ENCODE results near the gene CLEC7A. TPM values are rescaled to one million over a fixed set of nuclear protein-coding genes. Genes with fewer than 3 reads are reported as not detected.

CLEC7A gene
- total RNA-seq, 1 donor from 2014 or later, result not detected

- Mint-ChIP-seq H3K27me3 (ENCODE audit: unreplicated experiment) (no peaks in the 10 kb centered on the region), H3K36me3 (ENCODE audit: low read depth, unreplicated experiment) (no peaks in the 10 kb centered on the region), H3K9me3 (ENCODE audit: unreplicated experiment) (no peaks in the 10 kb centered on the region), H3K4me1 (ENCODE audit: unreplicated experiment) (no peaks in the 10 kb centered on the region), H3K4me3 (ENCODE audit: unreplicated experiment) (no peak overlapping the region), H3K27ac (ENCODE audit: unreplicated experiment) (no peak overlapping the region)
- DNase-seq (ENCODE audit: low spot score), result no peak
- TF ChIP-seq, protein P1, sequence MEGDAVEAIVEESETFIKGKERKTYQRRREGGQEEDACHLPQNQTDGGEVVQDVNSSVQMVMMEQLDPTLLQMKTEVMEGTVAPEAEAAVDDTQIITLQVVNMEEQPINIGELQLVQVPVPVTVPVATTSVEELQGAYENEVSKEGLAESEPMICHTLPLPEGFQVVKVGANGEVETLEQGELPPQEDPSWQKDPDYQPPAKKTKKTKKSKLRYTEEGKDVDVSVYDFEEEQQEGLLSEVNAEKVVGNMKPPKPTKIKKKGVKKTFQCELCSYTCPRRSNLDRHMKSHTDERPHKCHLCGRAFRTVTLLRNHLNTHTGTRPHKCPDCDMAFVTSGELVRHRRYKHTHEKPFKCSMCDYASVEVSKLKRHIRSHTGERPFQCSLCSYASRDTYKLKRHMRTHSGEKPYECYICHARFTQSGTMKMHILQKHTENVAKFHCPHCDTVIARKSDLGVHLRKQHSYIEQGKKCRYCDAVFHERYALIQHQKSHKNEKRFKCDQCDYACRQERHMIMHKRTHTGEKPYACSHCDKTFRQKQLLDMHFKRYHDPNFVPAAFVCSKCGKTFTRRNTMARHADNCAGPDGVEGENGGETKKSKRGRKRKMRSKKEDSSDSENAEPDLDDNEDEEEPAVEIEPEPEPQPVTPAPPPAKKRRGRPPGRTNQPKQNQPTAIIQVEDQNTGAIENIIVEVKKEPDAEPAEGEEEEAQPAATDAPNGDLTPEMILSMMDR (IDR thresholded peaks at IDR 0.05; ENCODE audit: unreplicated experiment), result no peak
Observed at GRCh38 chr12:10119066-10119465, 10.9 kb downstream of the CLEC7A start.

- no peak for DNase-seq (ENCODE audit: low spot score)
- TF ChIP-seq, protein P1 (IDR thresholded peaks at IDR 0.05; ENCODE audit: unreplicated experiment), result no peak
- Mint-ChIP-seq H3K4me1 (ENCODE audit: unreplicated experiment) (no peaks in the 10 kb centered on the region), H3K9me3 (ENCODE audit: unreplicated experiment) (no peaks in the 10 kb centered on the region), H3K27me3 (ENCODE audit: unreplicated experiment) (no peaks in the 10 kb centered on the region), H3K27ac (ENCODE audit: unreplicated experiment) (no peak overlapping the region), H3K4me3 (ENCODE audit: unreplicated experiment) (no peak overlapping the region), H3K36me3 (ENCODE audit: low read depth, unreplicated experiment) (peaks cover 2% of the 10 kb centered on the region)
Observed at GRCh38 chr12:10115890-10116289, 14.1 kb downstream of the CLEC7A start.

DNA sequence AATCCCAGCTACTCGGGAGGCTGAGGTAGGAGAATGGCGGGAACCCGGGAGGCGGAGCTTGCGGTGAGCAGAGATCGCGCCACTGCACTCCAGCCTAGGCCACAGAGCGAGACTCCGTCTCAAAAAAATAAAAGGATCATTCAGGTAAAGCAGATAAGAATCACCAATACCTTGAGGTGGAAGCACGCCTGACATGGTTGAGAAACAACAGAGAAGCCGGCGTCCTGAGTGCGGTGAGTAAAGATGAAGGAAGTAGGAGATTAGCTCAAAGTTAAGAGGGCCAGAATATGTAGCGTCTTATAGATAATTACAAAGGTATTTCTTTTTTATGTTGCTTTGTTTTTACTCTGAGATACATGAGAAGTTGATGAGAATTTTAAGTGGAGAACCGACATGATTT lies 14.7 kb downstream of the CLEC7A start:
- Mint-ChIP-seq H3K9me3 (ENCODE audit: unreplicated experiment) (no peaks in the 10 kb centered on the region), H3K36me3 (ENCODE audit: low read depth, unreplicated experiment) (peaks cover 5% of the 10 kb centered on the region), H3K4me1 (ENCODE audit: unreplicated experiment) (no peaks in the 10 kb centered on the region), H3K4me3 (ENCODE audit: unreplicated experiment) (no peak overlapping the region), H3K27ac (ENCODE audit: unreplicated experiment) (no peak overlapping the region), H3K27me3 (ENCODE audit: unreplicated experiment) (no peaks in the 10 kb centered on the region)
- DNase-seq (ENCODE audit: low spot score), result no peak
- TF ChIP-seq, protein P1 (IDR thresholded peaks at IDR 0.05; ENCODE audit: unreplicated experiment), result no peak

DNA sequence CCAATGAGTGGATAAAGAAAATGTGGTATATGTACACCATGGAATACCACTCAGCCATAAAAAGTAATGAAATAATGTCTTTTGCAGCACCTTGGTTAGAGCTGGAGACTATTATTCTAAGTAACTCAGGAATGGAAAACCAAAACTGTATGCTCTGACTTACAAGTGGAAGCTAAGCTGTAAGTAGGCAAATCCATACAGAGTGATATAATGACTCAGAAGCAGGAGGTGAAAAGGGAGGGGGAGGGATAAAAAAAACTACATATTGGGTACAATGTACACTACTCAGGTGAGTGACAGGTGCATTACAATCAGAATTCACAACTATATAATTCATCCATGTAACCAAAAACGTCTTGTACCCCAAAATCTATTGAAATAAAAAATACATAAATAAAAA lies 16.1 kb downstream of the CLEC7A start:
- H3K4me3 Mint-ChIP-seq (ENCODE audit: unreplicated experiment), result no peak overlapping the region
- H3K27ac Mint-ChIP-seq (ENCODE audit: unreplicated experiment), result no peak overlapping the region
- TF ChIP-seq, protein P1 (IDR thresholded peaks at IDR 0.05; ENCODE audit: unreplicated experiment), result no peak
- H3K27me3 Mint-ChIP-seq (ENCODE audit: unreplicated experiment), result no peaks in the 10 kb centered on the region
- no peaks in the 10 kb centered on the region for H3K4me1 Mint-ChIP-seq (ENCODE audit: unreplicated experiment)
- DNase-seq (ENCODE audit: low spot score), result no peak
- no peaks in the 10 kb centered on the region for H3K9me3 Mint-ChIP-seq (ENCODE audit: unreplicated experiment)
- peaks cover 5% of the 10 kb centered on the region for H3K36me3 Mint-ChIP-seq (ENCODE audit: low read depth, unreplicated experiment)

- TF ChIP-seq, protein P1 (IDR thresholded peaks at IDR 0.05; ENCODE audit: unreplicated experiment), result no peak
- peaks cover 5% of the 10 kb centered on the region for H3K36me3 Mint-ChIP-seq (ENCODE audit: low read depth, unreplicated experiment)
- no peaks in the 10 kb centered on the region for H3K4me1 Mint-ChIP-seq (ENCODE audit: unreplicated experiment)
Observed at GRCh38 chr12:10113075-10113474, 16.9 kb downstream of the CLEC7A start.

More at GRCh38 chr12:10113075-10113474, 16.9 kb downstream of the CLEC7A start:
- Mint-ChIP-seq H3K9me3 (ENCODE audit: unreplicated experiment) (no peaks in the 10 kb centered on the region), H3K4me3 (ENCODE audit: unreplicated experiment) (no peak overlapping the region), H3K27ac (ENCODE audit: unreplicated experiment) (no peak overlapping the region), H3K27me3 (ENCODE audit: unreplicated experiment) (no peaks in the 10 kb centered on the region)
- DNase-seq (ENCODE audit: low spot score), result no peak

Data from endothelial cell (in vitro differentiated cells).